COLO829 (cell line): ENCODE results near the gene RXRB.
"Not testable (repeated sequence)": the region's sequence is repeated elsewhere in the genome, so short reads cannot be mapped to it uniquely, and the experiment has no call there.

Experiments used
- DNase-seq: peaks from one replicate; pipeline ENCODE4 v3.0.0; 2012; ENCODE audit warnings: low spot score

Gene RXRB

GRCh38 chr6:33200219-33201146 lies at the start of gene RXRB, which contains the start of gene SLC39A7:
TSS of gene RXRB (minus strand) at chr6:33200665. CDS start at chr6:33200476, 189 bp downstream.
TSS of gene SLC39A7 (plus strand) at chr6:33200867. CDS start at chr6:33201246, 379 bp downstream.
- DNase-seq: peak; percentile 100

- no peak for DNase-seq
These were observed 49.5 kb upstream of the RXRB start for GRCh38 chr6:33249732-33250630.

GRCh38 chr6:33248932-33249731 lies 48.7 kb upstream of the RXRB start:
- DNase-seq: peak; percentile 90

- DNase-seq: no peak
These were observed 48.1 kb upstream of the RXRB start for GRCh38 chr6:33248643-33248931.

GRCh38 chr6:33247977-33248642 lies 47.6 kb upstream of the RXRB start:
- peak; percentile 71 for DNase-seq

- DNase-seq: no peak
These were observed 43.0 kb upstream of the RXRB start for GRCh38 chr6:33243476-33243875.

- no peak for DNase-seq
These were observed 41.5 kb upstream of the RXRB start for GRCh38 chr6:33241968-33242367.

GRCh38 chr6:33237741-33238140 lies 37.3 kb upstream of the RXRB start:
- no peak for DNase-seq

GRCh38 chr6:33236852-33237251 lies 36.4 kb upstream of the RXRB start:
- DNase-seq: no peak

GRCh38 chr6:33236328-33236727 lies 35.9 kb upstream of the RXRB start:
- DNase-seq: no peak

- DNase-seq: no peak
These were observed 34.8 kb upstream of the RXRB start for GRCh38 chr6:33235221-33235634.

- DNase-seq: not testable (repeated sequence)
These were observed 26.1 kb upstream of the RXRB start for GRCh38 chr6:33226503-33227120.

GRCh38 chr6:33217681-33218080 lies 17.2 kb upstream of the RXRB start:
- DNase-seq: no peak

GRCh38 chr6:33217246-33217645 lies 16.8 kb upstream of the RXRB start:
- no peak for DNase-seq

- DNase-seq: no peak
These were observed 15.7 kb upstream of the RXRB start for GRCh38 chr6:33216117-33216649.

- DNase-seq: no peak
These were observed 15.0 kb upstream of the RXRB start for GRCh38 chr6:33215271-33216116.

GRCh38 chr6:33213989-33214335 lies 13.5 kb upstream of the RXRB start:
- no peak for DNase-seq

GRCh38 chr6:33213166-33213988 lies 12.9 kb upstream of the RXRB start:
- no peak for DNase-seq

- DNase-seq: no peak
These were observed 12.3 kb upstream of the RXRB start for GRCh38 chr6:33212857-33213165.
